ENCODE data around the gene C4BPB.

The C4BPB gene

DNA sequence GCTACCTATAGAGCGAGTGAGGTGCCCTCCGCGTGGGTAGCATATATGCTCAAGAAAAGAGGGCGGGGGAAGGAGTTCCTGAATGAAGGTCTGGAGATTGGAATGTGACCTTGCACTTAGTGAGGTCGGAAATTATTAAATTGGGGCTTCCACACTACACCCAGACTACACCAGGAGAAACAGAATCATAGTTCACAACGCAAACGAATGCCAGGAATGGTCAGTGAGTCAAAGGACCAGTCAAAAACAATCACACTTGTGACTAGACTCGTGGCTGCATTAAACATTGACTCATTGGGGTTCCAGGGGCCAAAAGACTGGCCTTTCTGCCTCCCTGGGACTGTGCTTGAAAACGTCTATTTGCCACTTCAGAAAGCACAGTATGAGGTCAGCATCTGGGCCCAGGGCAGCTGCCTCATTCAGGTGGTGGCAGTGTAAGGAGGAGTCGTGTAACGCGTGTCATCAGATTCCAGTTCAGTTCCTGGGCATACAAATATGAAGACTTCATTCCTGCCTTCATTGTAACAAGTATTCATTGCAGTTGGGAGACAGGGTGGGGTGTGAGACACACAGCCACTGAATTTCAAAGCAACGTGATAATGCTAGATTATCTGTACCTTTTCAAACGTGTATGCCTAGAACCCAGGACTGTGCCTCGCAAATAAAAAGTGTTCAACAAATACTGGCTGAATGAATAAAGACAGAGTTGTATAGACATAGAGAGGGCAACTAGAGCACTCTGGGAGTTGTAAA, 37.3 kb upstream of the C4BPB start, which contains the start of gene YOD1:
YOD1 (minus strand) TSS at position 18 of the 753 bp plus-strand sequence. CDS start 178 bp downstream, outside the sequence.
- H3K4me1 ChIP-seq (ENCODE audit: control insufficient read depth, insufficient read depth, low read length), result peaks cover 34% of the 10 kb centered on the region

DNA sequence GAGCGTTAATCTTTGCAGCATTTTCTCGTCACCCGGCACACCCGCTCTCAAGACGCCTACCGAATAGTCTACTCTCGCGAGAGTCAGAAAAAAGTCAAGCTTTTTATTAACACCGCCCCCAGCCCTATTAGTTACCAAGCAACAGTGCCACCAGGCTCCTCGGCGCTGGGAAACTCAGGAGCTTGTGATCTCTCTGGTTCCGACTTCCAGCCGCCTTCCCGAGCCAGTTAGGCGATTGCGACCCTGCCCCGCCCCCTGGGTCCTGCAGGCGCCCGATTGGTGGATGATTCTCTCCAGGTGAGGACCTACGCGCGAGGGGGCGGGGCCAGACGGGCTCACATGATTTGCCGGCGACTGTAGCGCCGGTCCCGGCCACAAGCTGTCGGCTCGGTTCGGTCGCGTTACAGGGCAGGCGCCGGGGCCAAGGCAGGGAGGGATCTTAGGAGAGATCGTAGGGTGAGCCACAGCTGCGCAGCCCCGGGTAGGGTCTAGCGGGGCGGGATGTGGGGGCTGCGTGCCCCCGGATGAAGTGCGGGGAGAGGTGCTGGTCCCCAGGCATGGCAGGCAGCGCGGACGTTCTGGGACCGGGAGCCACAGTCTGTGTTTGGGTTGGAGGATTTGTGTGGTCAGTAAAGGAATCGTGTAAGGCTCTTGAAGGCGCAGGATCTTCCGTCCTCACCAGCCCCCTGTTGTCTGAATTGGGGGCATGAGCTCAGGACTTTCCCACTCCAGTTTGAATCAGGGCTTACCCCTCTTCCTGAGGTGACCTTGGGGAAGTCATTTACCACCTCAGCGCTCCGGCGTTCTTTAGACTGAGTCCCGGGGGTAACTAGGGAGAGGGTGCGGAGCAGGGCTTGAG, 35.5 kb upstream of the C4BPB start, which contains the start of gene PFKFB2:
PFKFB2 (plus strand) TSS at position 365 of the 859 bp plus-strand sequence. CDS start 1,443 bp downstream, outside the sequence.
- peaks cover 36% of the 10 kb centered on the region for H3K4me1 ChIP-seq (ENCODE audit: control insufficient read depth, insufficient read depth, low read length)
- peak within 1 kb of the TSS; percentile 95 for H3K9ac ChIP-seq (ENCODE audit: low read length)
- H3K36me3 ChIP-seq (ENCODE audit: control insufficient read depth, insufficient read depth, low read length), result no peaks in the 10 kb centered on the region

More for the DNA sequence above, 37.3 kb upstream of the C4BPB start, which contains the start of gene YOD1:
- peak within 1 kb of the TSS; percentile 99 for H3K9ac ChIP-seq (ENCODE audit: low read length)
- peak within 1 kb of the TSS; percentile 91 for H3K4me3 ChIP-seq (ENCODE audit: low read length)
- H3K36me3 ChIP-seq (ENCODE audit: control insufficient read depth, insufficient read depth, low read length), result no peaks in the 10 kb centered on the region
- H3K27me3 ChIP-seq (ENCODE audit: control insufficient read depth, insufficient read depth, low read length), result no peaks in the 10 kb centered on the region
- no peaks in the 10 kb centered on the region for H3K9me3 ChIP-seq (ENCODE audit: control insufficient read depth, low read length)

GRCh38 chr1:207054491-207054890, 34.2 kb upstream of the C4BPB start:
- Histone ChIP-seq H3K27me3 (ENCODE audit: control insufficient read depth, insufficient read depth, low read length) (no peaks in the 10 kb centered on the region), H3K4me1 (ENCODE audit: control insufficient read depth, insufficient read depth, low read length) (peaks cover 36% of the 10 kb centered on the region), H3K9ac (ENCODE audit: low read length) (peak overlapping the region; percentile 0), H3K9me3 (ENCODE audit: control insufficient read depth, low read length) (no peaks in the 10 kb centered on the region), H3K36me3 (ENCODE audit: control insufficient read depth, insufficient read depth, low read length) (no peaks in the 10 kb centered on the region), H3K4me3 (ENCODE audit: low read length) (no peak overlapping the region)

More for the DNA sequence above, 35.5 kb upstream of the C4BPB start, which contains the start of gene PFKFB2:
- H3K9me3 ChIP-seq (ENCODE audit: control insufficient read depth, low read length), result no peaks in the 10 kb centered on the region
- peak within 1 kb of the TSS; percentile 90 for H3K4me3 ChIP-seq (ENCODE audit: low read length)
- no peaks in the 10 kb centered on the region for H3K27me3 ChIP-seq (ENCODE audit: control insufficient read depth, insufficient read depth, low read length)

DNA sequence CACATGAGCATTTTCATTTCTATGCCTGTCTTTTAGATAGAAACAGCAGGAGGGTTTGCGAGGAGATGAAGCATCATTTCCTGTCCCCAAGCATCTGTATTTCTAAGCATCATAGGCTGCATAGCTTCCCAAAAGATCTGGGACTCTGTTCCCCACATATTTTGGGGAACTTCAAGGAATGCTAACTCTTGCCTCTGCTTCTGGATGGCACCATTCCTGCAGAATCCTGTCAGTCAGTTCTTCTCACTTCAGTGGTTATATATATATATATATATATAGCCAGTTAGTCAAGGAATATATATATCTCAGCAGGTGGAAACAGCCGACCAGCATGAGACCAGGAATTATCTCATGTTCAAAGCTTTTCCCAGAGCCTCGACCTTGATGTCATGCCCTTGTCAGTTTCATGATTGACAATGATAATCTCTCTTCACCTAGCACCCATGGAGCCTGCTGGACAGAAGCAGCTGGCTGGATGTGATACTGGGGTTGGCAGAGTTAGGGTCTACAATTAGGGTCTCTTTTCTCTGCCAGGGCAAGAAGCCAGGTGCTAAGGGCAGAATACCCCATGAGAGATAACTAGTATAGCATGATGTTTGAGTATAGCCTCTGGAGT, 33.2 kb upstream of the C4BPB start:
- Histone ChIP-seq H3K36me3 (ENCODE audit: control insufficient read depth, insufficient read depth, low read length) (no peaks in the 10 kb centered on the region), H3K4me3 (ENCODE audit: low read length) (no peak overlapping the region), H3K4me1 (ENCODE audit: control insufficient read depth, insufficient read depth, low read length) (peaks cover 36% of the 10 kb centered on the region), H3K27me3 (ENCODE audit: control insufficient read depth, insufficient read depth, low read length) (no peaks in the 10 kb centered on the region), H3K9me3 (ENCODE audit: control insufficient read depth, low read length) (no peaks in the 10 kb centered on the region), H3K9ac (ENCODE audit: low read length) (peak overlapping the region; percentile 57)

- Histone ChIP-seq H3K4me3 (ENCODE audit: low read length) (no peak overlapping the region), H3K27me3 (ENCODE audit: control insufficient read depth, insufficient read depth, low read length) (no peaks in the 10 kb centered on the region), H3K4me1 (ENCODE audit: control insufficient read depth, insufficient read depth, low read length) (peaks cover 31% of the 10 kb centered on the region), H3K9me3 (ENCODE audit: control insufficient read depth, low read length) (no peaks in the 10 kb centered on the region), H3K9ac (ENCODE audit: low read length) (peak overlapping the region; percentile 57), H3K36me3 (ENCODE audit: control insufficient read depth, insufficient read depth, low read length) (no peaks in the 10 kb centered on the region)
Measured at GRCh38 chr1:207056673-207057072, 32.0 kb upstream of the C4BPB start.

GRCh38 chr1:207058252-207058651, 30.4 kb upstream of the C4BPB start:
- no peak overlapping the region for H3K9ac ChIP-seq (ENCODE audit: low read length)
- H3K36me3 ChIP-seq (ENCODE audit: control insufficient read depth, insufficient read depth, low read length), result peaks cover 11% of the 10 kb centered on the region
- peaks cover 23% of the 10 kb centered on the region for H3K4me1 ChIP-seq (ENCODE audit: control insufficient read depth, insufficient read depth, low read length)
- H3K9me3 ChIP-seq (ENCODE audit: control insufficient read depth, low read length), result no peaks in the 10 kb centered on the region
- no peak overlapping the region for H3K4me3 ChIP-seq (ENCODE audit: low read length)
- no peaks in the 10 kb centered on the region for H3K27me3 ChIP-seq (ENCODE audit: control insufficient read depth, insufficient read depth, low read length)

- Histone ChIP-seq H3K9ac (ENCODE audit: low read length) (no peak overlapping the region), H3K36me3 (ENCODE audit: control insufficient read depth, insufficient read depth, low read length) (peaks cover 11% of the 10 kb centered on the region), H3K4me1 (ENCODE audit: control insufficient read depth, insufficient read depth, low read length) (peaks cover 15% of the 10 kb centered on the region), H3K27me3 (ENCODE audit: control insufficient read depth, insufficient read depth, low read length) (no peaks in the 10 kb centered on the region), H3K9me3 (ENCODE audit: control insufficient read depth, low read length) (no peaks in the 10 kb centered on the region), H3K4me3 (ENCODE audit: low read length) (no peak overlapping the region)
Measured at GRCh38 chr1:207058878-207059867, 29.5 kb upstream of the C4BPB start.

DNA sequence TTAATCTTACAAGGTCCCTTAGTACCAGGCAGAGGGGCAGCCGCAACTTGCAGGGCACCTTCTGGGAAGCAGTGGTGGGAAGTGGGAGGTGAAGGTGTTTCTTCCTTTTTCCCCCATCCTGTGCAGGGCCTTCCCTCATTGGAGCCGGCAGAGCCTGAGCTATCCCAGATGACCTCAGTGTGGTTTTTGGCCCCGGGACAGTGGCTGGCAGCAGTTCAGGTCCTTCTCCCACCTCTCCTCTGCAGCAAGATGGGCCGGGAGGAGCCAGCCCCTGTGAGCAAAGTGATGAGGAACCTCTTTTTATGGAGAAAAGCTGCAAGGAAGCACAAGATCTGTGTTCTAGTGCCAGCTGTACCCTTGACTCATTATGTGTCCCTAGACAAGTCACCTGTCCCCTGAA, 28.8 kb upstream of the C4BPB start:
- Histone ChIP-seq H3K4me1 (ENCODE audit: control insufficient read depth, insufficient read depth, low read length) (peaks cover 11% of the 10 kb centered on the region), H3K9me3 (ENCODE audit: control insufficient read depth, low read length) (no peaks in the 10 kb centered on the region), H3K27me3 (ENCODE audit: control insufficient read depth, insufficient read depth, low read length) (no peaks in the 10 kb centered on the region), H3K4me3 (ENCODE audit: low read length) (no peak overlapping the region), H3K9ac (ENCODE audit: low read length) (no peak overlapping the region), H3K36me3 (ENCODE audit: control insufficient read depth, insufficient read depth, low read length) (peaks cover 11% of the 10 kb centered on the region)

- H3K9ac ChIP-seq (ENCODE audit: low read length), result no peak overlapping the region
- H3K9me3 ChIP-seq (ENCODE audit: control insufficient read depth, low read length), result no peaks in the 10 kb centered on the region
- H3K4me3 ChIP-seq (ENCODE audit: low read length), result no peak overlapping the region
- H3K36me3 ChIP-seq (ENCODE audit: control insufficient read depth, insufficient read depth, low read length), result peaks cover 11% of the 10 kb centered on the region
- H3K4me1 ChIP-seq (ENCODE audit: control insufficient read depth, insufficient read depth, low read length), result peaks cover 9% of the 10 kb centered on the region
- no peaks in the 10 kb centered on the region for H3K27me3 ChIP-seq (ENCODE audit: control insufficient read depth, insufficient read depth, low read length)
Measured at GRCh38 chr1:207060596-207060995, 28.1 kb upstream of the C4BPB start.

DNA sequence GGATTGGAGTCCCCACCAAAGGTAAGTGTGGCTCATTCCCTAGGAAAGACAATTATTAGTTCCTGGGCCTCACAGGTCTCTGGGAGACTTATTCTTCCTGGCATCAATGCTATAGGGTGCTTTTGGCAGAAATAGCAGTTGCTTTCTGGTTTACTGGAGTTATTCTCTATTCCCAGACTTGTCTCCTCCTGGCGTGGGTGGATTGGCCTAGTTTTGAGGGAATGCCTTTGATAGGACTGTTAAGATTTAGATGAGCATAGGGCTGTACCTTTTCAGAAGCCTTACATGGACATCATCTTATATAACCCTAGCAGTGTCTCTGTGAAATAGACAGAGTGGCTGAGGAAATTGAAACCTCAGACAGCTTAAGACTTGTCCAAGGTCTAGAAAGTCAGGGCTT, 26.6 kb upstream of the C4BPB start:
- Histone ChIP-seq H3K27me3 (ENCODE audit: control insufficient read depth, insufficient read depth, low read length) (no peaks in the 10 kb centered on the region), H3K4me1 (ENCODE audit: control insufficient read depth, insufficient read depth, low read length) (peaks cover 3% of the 10 kb centered on the region), H3K9ac (ENCODE audit: low read length) (no peak overlapping the region), H3K36me3 (ENCODE audit: control insufficient read depth, insufficient read depth, low read length) (peaks cover 11% of the 10 kb centered on the region), H3K4me3 (ENCODE audit: low read length) (no peak overlapping the region), H3K9me3 (ENCODE audit: control insufficient read depth, low read length) (no peaks in the 10 kb centered on the region)

- H3K9ac ChIP-seq (ENCODE audit: low read length), result no peak overlapping the region
- H3K27me3 ChIP-seq (ENCODE audit: control insufficient read depth, insufficient read depth, low read length), result no peaks in the 10 kb centered on the region
- H3K4me1 ChIP-seq (ENCODE audit: control insufficient read depth, insufficient read depth, low read length), result peaks cover 13% of the 10 kb centered on the region
- H3K9me3 ChIP-seq (ENCODE audit: control insufficient read depth, low read length), result no peaks in the 10 kb centered on the region
- no peak overlapping the region for H3K4me3 ChIP-seq (ENCODE audit: low read length)
- peaks cover 11% of the 10 kb centered on the region for H3K36me3 ChIP-seq (ENCODE audit: control insufficient read depth, insufficient read depth, low read length)
Measured at GRCh38 chr1:207063014-207063413, 25.6 kb upstream of the C4BPB start.
